HG03095 (cell line): ENCODE data around the gene SPOCK2.
A peak's percentile ranks its signal among the peaks of the same experiment; 100 is the strongest.

Source experiments
- ATAC-seq: cut with Tn5 transposase; IDR thresholded peaks from one replicate; pipeline ENCODE4 v1.9.1; 2021; ENCODE audit warnings: moderate library complexity; ENCODE audit not compliant: unreplicated experiment

Gene SPOCK2

DNA sequence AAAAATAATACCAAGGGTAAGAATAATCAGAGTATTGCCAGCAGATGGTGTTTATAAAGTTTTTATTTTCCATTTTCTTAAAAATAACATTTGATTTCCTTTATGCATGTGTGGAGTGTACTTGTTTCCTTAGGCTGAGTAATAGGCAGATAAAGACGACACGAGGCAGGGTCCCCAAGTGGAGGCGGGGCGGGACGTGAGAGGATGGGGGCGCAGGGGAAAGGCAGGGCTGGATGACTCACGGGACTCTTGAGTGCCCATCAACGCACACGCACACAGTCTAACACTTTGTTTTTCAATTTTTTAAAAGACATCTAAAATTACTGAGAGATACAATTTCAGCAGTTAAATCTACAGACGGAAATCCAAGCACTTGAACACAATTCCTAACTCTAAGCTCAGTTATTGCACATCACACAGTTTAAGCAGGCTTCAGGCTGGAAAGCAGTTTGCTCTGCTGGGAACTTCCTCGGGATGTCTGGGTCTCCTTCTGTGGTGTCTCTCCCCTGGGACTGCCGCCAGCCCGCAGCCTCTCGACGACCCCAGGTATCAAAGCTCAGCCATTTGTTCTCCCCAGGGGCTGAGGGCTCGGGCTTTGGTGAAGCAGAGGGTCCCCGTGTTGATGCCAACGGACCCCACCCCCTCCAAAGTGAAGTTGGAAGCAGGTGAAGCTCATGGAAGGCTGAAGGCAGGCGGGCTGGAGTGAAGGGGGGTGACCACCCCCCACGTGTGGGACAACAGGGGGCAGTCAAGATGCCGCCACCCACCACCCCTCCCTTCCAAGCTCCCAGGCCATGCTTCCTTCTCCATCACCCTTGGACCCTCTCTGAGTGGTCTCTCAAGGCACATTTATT lies 29.1 kb downstream of the SPOCK2 start:
- ATAC-seq, result no peak

DNA sequence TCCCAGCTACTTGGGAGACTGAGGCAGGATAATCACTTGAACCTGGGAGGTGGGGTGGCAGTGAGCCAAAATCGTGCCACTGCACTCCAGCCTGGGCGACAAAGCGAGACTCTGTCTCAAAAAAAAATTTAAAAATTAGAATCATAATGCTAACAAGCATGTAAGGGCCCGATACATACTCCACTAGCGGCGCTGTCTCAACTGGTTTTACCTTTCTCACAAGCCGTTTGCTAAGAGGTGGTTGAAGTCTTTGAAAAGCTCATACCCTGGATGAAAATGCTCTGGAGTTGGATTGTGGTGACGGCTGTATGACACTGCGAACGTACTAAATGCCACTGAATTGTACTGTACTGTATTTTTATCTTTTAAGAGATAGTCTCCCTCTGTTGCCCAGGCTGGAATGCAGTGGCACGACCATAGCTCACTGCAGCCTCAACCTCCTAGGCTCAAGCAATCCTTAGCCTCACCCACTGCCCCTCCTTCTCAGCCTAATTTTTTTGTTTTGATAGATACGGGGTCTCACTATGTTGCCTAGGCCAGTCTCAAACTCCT lies 29.9 kb downstream of the SPOCK2 start:
- ATAC-seq, result no peak

DNA sequence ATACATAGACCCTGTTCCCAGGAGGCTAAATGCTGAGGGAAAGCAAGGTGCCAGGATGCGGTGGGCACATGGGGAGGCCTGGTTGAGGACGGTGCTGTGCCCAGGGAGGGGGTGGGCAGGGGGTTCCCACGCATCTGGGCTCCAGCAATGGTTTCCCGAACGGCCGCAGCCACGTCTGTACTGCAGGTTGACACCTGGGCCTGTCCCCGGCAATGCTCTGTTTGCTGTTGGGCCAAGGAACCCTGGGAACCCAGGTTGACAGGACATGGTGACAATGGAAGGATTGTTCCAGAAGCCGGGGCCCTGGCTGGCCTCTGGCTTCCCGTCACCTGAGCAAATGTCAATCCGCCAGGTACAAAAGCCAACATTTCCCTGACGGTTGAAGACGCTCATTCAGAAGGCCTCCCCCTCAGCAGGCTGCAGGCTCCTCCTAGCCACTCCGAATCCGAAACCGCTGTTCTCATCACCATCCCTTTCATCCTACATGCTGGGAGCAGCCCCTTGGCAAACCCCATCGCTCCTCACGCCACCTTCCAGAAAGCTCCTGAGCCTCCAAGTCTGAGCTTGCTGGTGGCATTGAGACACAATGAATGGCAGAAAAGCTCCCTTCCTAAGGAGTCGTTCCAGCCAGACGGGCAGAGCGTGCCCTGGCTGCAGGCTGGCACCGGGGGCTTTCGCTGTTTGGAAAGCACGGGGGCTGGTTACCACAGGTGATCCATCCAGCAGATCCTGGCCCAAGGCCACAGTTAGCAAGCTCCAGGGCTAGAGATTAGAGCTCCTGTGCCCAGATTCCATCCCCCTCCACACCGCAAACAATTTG lies 31.2 kb downstream of the SPOCK2 start:
- ATAC-seq, result no peak

DNA sequence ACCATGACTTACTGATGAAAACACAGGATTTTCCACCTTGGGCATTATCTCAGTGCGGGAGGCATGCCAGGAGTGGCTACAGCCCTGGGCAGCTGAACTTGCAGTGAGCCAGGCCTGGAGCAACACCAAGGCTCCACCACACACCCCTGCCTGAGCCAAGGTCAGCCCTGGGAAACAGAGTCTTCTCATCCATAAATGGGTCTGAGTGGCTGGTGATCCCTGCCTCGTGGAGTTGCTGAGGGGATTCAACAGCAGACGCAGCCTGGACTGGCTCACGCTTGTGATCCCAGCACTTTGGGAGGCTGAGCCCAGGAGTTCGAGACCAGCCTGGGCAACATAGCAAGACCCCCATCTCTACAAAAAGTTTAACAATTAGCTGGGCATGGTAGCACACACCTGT lies 32.2 kb downstream of the SPOCK2 start:
- ATAC-seq, result no peak

DNA sequence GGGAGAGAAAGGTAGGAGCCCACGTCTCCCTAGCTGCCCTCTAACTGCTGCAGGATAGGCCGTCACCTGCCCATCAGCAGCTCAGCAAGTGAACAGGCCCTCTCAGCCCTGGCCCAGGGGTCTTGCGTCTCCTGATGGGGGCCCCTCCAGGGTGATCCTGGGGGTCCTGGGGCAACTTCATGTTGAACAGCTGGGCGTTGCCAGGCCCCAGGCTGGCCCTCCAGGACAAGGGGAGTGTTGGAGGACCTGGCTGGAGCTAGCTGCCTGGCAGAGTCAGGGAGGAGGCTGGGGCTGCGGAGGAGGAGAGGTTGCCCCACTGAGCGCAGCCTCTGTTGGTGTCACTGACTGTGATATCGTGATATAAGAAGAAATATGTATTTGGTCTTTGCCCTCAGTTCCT lies 34.7 kb downstream of the SPOCK2 start:
- ATAC-seq, result no peak

DNA sequence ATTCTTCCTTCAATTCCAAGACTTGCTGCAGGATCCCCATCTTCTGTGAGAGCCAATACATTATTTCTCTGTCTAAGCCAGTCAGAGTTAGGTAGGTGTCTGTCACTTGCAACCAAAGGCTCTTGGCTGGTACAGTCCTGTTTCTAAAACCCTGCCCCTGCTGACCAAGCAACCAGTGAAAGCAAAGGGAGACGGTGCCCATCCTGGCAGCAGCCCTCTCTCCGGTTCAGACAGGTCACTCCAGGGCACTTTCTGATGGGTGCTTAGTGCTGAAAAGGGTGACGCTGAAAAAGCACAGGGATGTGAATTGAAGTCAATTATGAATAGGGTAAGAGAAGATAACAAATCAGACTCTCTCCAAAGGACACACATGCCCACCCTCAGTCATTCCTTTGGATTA lies 37.5 kb downstream of the SPOCK2 start:
- no peak for ATAC-seq

DNA sequence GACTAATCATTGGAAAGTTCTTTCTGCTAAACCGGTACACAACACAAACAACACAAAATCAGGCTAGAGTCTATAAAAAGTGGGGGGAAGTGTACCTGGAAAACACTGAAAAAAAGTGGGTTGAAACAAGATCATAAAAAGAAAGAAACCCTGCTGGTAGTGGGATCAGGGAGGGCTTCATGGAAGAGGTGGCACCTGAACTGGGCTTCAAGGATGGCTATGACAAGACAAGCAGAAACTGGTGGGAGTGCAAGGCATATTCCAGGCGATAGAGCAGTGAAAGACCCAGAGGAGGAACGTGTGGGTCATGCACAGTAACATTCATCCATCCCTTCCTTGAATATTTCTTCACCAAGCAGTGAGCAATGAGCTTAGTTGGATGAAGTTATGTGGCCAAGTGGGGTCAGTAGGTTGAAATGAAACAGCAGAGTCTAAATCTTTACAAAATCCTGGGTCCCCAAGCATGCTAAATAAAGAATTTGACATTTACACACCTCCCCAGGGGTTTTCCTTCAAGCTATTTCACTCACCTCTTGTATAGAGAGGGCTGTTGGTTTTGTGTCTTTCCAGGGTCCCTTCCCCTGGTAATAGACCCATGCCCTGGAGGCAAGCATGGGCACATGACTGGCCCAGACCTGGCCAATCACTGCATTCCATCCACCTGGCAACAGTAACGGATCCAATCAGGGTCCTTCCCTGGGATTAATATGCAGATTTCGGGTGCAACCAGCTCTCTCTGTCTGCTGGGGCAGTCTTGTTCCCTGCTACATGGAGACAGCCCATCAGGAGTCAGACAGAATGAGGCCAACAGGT lies 38.2 kb downstream of the SPOCK2 start:
- no peak for ATAC-seq

DNA sequence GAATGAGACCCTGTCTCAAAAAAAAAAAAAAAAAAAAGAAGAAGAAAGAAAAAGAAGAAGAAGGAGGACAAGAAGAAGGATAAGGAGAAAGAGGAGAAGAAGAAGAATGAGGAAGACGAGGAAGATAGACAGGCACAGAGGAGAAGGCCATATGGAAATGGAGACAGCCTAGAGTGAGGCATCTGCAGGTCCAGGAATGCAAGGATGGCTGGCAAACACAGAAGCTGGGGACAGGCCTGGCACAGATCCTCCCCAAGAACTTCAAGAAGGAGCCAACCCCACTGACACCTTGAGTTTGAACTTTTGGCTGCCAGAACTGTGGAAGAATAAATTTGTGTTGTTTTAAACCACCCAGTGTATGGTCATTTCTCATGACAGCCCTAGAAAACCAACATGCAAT lies 38.9 kb downstream of the SPOCK2 start:
- no peak for ATAC-seq

DNA sequence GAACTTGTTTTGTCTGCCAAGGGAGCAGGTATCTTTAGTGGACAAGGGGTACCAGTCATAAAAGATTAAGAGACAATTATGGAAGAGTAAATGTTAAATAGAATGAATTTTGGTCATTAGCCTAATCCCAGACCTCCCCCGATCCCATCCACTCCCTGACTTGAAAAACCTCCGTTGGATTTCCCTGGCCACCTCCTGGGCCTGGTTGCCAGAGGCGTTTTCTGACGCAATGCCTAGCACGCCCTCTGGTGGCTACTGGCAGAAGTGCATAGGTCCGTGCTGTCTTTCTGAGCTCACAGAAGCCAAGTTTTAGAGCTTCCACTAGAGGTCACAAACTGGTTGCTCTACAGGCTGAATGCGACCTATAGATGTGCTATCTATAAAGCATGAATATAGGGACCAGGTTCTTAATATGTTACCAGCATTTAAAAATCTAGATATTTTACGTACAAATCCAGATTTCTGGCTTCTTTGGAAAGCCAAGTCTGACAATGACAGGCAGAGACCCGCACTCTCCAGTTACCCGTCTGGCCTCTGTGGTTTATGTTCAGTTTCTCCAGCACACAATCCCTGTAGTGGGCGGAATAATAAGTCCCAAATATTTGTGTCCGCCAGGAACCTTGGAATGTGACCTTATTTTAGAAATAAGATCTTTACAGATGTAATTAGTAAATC lies 39.8 kb downstream of the SPOCK2 start:
- peak; percentile 60 for ATAC-seq

DNA sequence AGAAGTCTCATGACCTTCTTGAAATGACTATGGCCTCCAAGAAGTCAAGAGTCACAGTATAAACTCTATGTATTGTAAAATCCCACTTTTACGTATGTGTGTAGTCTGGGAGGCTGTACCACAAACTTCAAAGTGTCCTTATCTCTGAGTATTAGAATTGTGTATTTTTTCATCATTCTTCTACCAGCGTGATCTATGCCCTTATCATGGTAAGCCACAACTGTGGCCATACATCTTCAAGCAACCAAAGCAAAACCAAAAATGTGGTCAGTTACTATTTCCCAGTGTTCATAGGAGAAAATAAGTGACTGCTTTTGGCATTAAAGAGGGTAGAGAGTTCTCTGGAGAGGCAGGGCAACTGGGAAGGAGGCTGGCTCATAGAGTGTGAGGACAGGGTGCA lies 42.8 kb downstream of the SPOCK2 start:
- no peak for ATAC-seq

DNA sequence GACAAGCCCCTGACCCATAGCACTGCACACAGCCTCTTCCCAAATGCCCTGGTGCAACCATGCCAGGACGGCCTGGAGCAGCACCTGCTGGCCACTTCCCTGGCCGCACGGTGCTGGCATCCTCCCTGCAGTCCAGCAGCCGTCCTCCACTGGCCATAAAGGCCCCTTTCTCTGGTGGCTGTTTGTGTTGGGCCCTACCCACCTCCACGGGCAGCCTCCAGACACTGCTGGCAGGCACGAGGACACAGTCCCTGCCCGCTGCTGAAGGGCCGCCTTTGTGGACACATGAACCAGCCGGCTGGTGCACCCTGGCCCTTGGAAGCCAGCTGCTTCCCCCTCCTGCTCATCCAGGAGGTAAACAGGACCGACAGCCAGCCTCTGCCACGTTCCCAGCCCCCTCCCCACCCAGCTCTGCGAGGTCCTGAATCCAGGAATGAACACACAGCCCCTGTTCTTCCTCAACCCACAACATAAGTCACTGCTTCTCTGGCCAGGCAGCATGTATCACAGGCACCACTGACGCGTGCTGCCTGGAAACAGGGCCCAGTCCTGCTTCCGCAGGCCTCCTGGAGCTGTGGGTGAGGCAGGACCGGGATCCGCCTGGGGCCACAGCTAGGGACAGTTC lies 43.8 kb downstream of the SPOCK2 start:
- no peak for ATAC-seq

DNA sequence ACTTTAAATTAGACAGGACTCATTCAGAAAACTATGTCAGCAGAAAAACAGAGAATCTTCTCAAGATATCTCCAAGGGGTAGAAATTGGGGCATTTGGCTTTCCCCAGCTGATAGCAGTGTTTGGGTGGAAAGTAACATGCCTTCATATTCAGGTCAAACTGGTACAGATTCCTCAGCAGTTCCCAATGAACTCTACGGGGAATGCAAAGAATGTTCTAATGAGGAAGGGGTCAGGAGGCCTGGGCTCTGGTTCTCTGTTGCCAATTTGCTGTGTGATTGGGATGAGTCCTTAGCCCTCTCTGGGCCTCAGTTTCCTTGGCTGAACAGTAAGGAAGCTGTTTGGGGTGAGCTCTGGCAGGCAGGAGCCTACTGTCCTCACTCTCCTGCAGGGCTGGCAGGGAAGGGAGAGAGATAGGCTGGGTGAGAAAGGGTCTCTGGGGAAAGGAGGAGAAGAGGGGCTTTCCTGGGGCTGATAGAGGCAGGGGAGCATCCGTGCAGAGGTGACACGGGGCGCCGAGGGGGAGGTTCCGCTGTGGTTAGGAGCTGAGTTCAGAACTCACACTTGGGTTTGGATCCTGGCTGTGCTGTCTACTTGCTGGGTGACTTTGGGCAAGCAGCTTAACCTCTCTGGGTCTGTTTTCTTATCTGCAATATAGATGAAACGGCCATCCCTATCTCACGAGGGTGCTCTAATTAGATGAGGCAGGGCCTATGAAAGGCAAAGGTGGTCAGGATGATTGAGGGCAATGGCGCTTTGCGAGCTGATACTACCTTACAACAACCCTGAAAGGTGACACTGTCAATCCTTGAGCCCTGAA lies 45.1 kb downstream of the SPOCK2 start:
- ATAC-seq, result no peak

DNA sequence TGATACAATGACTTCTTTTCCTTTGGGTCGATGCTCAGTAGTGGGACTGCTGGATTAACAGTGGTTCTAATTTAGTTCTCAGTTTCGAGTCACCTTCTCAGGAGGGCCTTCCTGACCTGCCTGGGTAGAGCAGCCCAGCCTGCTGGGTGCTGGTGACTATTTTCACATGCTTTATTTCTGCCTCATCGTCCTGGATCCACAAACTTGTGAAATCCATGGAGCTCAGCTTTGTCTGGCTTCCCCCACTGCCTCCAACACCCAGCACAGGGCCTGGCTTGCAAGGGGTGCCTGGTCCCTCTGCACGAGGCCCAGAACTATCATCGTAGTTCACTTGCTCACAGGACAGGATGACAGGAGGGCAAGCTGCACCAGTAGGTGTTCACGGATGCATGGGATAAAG lies 46.9 kb downstream of the SPOCK2 start:
- no peak for ATAC-seq

DNA sequence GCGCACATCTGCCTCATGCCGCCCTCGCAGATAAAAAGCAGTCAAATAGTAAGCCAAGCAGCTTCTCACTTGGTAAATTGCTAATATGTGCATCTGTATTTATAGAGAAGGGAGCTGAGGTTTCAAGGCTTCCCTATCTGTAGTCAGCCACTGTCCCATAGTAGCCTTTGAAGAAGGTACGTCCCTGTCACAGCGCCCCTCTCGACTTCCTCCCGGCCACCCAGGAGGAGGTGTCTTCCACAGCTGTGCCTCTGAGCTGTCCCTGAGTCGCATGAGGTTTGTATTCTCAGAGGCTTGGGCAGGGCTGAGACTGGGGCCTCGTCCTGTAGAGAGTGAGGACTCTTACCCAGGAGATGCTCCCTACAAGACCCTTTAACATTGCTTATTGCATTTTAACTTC lies 49.0 kb downstream of the SPOCK2 start:
- ATAC-seq, result no peak

DNA sequence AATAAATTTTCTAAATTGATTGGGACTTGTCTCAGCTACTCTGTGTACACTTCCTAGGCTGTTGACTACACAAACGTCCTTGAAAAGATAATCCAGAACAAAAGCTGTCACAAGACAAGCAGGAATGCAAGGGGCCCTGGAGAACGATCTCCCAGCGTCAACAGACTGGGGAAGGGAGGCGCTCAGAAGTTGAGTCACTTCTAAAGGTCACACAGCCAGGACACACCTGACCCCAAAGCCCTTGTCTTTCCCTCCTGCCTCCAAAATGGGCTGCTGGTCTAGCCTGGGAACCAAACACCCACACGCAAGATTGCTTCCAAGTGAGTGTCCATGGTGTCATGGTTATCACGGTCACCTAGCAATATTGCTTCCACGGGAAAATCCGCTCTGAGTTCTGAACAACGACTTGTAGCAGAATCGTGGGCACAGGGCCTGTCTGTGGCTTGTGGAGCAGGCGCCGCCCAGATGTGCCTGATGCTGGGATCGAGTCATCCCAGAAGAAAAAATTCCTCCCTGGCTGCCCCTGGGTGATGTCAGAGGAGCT lies 49.8 kb downstream of the SPOCK2 start:
- no peak for ATAC-seq

DNA sequence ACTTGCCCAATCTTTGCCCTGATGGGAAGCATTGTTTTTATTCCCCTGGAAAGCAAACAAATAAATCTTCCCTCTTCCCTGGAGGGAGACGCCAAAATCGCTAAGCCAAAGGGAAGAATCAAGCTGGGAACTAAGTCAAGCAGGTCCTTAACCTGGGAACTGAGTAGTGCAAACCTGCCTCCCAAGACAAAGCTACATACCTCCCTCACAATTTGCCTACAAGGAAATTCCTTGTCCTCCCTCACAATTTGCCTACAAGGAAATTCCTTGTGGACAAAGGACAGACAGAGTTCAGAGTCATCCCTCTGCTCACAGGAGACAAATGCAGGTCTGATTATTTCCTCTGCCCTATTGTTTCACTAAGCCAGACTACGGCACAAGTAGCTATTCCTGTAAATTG lies 50.5 kb downstream of the SPOCK2 start:
- no peak for ATAC-seq

DNA sequence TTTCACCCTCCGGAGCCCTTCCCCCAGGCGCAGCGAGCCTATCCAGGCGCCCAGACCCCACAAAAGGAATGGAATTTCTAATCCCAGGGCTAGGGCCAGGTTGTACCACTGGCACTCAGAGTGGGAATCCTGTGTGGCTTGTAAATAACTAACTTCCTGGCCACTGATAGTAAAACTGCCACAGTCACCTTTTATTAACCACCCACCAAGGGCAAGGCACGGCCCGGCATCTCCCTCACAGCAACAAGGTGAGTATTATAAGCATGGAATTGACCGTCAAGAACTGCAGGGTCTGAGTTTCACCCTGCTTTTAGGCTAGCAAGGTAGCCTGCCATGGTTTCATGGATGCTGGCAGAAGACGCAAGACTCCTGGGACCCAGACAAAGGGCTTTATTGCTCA lies 51.1 kb downstream of the SPOCK2 start:
- ATAC-seq, result no peak

DNA sequence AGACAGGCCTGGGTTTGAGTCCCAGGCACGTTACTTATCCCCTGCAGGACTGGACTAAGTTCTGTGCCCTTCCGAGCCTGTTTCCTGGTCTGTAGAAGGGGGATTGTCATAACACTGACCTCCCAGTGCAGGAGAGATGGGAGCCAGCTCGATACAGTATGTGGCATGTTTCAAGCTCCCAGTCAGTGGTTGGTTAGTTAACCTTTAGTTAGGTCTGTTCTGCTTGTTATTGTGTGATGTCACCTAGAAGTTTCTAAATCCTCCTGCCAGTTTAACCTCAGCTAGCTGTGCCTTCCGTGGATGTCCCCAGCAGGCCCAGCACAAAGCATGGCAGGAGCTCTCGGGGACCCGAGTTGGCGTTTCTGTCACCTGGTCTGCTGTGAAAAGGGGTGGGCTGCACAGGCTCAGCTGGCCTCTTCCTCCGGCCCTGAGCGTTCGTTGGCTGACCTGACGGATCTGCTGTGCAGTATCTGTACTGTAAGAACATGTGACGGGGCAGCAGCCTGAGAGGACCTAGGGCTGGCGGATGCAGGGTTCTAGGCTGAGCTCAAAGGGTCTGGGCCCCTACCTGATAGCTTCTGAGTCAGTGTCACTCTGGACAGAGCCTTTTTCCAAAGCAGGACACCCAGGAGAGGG lies 53.0 kb downstream of the SPOCK2 start:
- ATAC-seq, result no peak

DNA sequence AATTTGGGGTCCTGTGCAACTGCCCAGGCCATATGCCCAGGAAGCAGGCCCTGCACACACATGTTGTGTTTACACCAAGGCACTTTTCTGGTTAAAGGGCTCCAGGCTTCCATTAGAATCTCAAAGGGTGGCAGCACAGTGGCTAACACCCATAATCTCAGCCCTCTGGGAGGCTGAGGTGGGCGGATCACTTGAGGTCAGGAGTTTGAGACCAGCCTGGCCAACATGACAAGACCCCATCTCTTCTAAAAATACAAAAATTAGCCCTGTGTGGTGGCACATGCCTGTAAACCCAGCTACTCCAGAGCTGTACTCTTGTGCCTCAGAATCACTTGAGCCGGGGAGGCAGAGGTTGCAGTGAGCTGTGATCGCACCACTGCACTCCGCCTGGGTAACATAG lies 53.6 kb downstream of the SPOCK2 start:
- ATAC-seq, result no peak
